Urothelium cell line (cell line): ENCODE results near the gene LAMTOR5.
"Not testable (repeated sequence)": the region's sequence is repeated elsewhere in the genome, so short reads cannot be mapped to it uniquely, and the experiment has no call there.

ENCODE experiments used
- DNase-seq: peaks from one replicate; pipeline ENCODE4 v3.0.0; 2011; ENCODE audit warnings: low spot score, mixed read lengths
- FAIRE-seq: peaks from 2 replicates; lab custom pipeline; 2011; peaks lifted over from hg19 to GRCh38; lab: Jason Lieb, UNC

LAMTOR5 gene

DNA sequence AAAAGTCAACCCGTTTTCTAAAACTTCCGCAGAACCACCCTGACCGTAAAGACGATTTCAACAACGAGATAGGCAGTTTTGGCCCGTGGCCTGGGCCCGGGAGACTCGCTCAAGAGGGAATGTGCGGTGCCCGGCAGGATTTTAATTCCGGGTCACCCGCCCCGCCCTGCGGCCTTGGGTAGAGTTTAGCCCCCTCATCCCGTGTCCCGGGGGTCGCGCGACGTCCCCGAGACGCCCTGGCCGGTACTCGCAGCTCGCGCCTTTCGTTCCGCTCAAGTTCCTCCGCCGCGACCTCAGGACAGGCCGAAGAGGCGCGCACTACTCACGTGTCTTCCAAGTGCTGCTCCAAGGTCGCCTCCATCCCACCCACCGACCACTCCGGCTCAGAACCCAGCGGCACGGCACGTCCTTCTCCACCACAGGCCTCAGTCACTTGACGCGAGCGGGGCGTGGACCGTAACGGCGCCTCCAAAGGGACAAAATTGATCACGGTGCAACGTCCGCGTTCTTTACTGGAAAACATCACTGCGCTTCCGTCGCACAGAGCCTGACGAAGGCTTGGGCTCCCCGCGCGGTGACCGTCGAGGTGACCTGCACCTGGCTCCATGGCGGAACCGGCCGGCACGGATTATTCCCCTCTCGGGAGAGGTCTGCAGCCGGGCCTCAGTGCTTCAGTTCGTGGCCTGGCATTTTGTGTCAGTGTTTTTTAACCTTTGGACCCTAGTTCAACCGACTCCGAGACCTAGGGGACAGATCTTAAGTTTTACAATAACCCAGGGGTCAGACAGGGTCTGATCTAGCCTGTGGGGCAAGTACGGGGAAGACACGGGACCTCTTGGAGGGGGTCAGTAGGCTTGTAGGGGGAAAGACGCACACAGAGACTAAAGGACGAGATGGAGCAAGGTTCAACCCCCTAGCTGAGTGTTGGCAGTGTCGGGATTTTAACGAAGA is at the start of gene LAMTOR5:
Gene LAMTOR5 (minus strand): TSS at position 435 of the 951 bp plus-strand sequence. CDS start 74 bp downstream, at position 361.
- FAIRE-seq (peak; percentile 98), DNase-seq (peak; percentile 94)

DNA sequence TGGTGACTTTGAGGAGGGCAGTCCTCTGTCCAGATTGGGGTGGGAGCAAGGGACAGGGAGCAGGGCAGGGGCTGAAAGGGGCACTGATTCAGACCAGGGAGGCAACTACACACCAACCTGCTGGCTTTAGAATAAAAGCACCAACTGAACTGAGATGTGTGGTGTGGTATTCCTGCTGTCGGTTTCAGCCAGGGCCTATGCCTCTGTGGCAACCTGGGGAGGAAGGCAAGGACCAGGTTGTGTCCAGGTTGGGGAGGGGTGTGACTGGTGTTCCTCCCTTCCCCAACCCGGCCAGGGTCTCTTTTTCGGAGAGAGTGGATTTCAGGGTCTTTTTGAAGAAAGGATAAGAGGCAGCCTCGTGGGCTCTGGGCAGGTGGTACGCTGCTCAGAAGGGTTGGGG is 49.7 kb upstream of the LAMTOR5 start:
- FAIRE-seq (no peak), DNase-seq (no peak)

DNA sequence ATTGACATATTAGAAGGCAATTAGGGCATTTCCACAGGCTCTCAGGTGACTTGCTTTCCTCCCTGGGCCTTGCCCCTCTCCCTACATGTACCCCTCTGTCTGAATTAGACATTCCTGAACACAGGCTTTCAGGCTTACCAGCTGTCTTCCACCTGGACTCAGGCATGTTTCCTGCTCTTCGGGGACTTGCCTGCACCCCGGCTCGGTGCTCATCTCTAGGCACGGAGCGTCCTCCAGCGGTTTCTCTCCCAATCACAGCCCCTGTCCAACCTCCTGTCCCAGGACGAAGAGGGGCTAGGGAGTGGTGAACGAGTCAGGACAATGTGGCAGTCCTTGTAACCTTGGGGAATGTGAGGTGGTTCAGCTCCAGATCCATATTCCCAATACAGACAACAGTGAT is 47.7 kb upstream of the LAMTOR5 start:
- no peak for DNase-seq
- no peak for FAIRE-seq

DNA sequence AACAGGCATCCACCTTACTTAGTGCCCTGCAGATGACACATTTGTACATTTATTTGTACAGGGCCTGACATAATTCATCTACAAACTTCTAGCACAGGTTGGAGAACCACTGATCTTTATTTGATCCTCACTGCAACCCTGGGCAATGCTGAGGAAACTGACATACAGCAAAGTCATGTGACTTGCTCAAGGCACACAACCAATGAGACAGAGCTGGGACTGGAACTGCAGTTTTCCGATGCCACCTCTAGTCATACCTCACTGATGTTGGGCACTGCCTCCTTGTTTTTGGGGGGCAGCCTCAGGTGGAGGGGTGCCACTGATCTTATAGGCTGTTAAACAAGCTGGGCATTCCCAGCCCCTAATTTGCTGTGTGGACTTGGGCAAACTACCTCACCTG is 46.8 kb upstream of the LAMTOR5 start:
- DNase-seq (no peak), FAIRE-seq (no peak)

DNA sequence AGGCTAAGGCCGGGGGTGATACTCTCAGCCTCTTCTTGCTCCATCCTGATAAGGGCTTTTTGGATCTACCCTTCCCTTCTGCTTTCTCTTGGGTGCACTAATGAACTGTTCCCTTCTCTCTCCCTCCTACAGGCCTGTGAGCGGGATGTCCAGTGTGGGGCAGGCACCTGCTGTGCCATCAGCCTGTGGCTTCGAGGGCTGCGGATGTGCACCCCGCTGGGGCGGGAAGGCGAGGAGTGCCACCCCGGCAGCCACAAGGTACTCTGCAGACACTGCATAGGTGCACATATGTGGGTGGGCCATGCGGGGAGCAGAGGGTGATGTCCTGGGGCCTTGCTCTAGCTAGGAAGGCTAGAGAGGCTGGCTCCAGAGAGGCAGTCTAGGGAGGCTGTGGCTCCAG is 46.3 kb upstream of the LAMTOR5 start:
- FAIRE-seq = no peak
- no peak for DNase-seq

DNA sequence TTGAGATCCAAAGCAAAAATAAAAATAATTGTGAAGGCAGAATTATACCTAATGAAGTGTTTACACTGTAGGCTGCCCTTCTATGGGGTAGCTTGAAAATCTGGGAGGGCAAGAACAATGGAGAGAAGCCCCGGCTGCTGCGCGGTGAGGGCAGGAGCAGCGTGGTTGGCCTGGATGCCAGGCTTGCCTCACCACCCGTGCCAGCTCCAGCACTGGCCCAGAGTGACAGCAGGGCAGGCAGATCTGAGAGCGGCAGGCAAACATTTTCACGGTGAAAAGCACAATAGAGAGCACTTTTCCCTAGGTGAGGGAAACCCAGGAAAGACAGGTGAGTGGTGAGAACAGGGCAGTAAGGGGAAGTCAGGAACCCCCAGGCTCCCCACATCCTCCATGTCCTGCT is 44.8 kb upstream of the LAMTOR5 start:
- DNase-seq (no peak), FAIRE-seq (no peak)

DNA sequence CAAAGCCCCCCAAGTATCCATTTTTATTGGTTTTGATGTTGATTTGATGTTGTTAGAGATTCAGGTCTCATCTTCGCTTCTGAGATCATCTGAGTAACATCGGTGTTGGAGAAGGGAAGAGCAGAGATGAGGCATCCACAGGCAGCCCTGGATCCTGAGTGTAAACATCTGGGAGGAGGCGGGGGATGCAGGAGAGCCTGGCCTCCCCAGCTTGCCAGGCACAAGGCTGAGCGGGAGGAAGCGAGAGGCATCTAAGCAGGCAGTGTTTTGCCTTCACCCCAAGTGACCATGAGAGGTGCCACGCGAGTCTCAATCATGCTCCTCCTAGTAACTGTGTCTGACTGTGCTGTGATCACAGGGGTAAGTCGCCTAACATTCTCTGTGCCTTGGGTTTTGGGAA is 43.4 kb upstream of the LAMTOR5 start, which contains the start of gene PROK1:
Gene PROK1 (plus strand): TSS at position 221 of the 400 bp plus-strand sequence. CDS start 68 bp downstream, at position 289.
- FAIRE-seq = peak; percentile 65

DNA sequence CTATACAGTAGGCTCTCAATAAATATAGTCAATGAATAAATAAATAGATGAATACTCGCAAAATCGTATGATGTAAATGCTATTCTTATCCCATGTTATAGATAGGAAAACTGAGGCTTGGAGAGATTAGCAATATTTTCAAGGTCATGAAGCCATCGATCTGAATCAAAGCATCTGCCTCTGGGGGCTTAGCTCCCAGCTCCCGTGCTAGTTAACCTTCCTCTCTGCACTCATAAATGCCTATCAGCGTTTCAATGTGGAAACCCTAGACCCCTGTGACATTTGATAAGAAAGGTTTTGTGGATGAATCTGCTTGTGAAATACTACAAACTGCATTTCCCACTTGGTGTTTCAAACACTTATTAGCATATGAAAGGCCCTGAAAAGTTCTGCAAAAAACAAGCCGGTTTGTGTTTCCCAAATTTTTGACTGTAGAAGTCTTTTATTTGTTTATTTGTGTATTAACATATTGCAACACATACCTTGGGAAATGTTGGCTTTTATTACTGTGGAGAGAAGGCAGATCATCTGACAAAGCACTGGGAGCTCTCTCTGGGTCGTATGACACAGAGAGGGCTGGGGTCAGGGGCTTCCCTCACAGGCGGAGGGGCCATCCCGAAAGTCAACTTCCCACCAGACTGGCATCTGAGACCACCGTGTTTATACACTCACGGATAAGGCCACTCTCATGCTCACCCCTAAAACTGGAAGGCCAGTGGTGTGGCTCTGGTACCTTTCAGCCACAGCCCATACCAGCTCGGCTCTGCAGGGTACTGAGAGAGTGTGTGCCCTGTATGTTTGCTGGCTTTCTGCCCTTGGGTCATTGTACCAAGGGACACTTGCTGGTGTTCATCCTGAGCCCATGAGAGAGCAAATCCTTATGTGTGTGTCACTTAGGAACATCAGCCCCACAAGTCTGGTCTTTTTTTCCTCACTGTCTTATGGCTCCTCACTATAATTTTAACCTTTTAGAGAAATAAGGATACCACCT is 42.5 kb upstream of the LAMTOR5 start:
- DNase-seq (no peak), FAIRE-seq (no peak)

More for the DNA sequence above, 43.4 kb upstream of the LAMTOR5 start, which contains the start of gene PROK1:
- DNase-seq = no peak

DNA sequence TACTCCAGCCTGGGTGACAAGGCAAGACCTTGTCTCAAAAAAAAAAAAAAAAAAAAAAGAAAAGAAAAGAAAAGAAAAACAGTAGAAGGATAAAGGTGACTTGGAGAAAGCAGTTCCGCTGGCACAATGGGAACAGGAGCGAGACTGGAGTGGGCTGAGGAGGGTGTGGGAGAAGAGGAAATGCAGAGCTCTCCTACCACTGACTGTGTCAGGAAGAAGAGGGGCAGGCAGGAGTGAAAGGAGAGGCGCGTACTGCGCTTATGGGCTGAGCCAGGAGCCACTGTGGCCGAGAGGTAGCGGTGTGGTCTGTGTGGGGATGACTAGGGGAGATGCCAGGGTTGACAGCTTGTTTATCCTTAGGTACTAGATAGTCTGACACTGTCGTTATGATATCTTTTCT is 37.1 kb upstream of the LAMTOR5 start:
- FAIRE-seq = no peak

DNA sequence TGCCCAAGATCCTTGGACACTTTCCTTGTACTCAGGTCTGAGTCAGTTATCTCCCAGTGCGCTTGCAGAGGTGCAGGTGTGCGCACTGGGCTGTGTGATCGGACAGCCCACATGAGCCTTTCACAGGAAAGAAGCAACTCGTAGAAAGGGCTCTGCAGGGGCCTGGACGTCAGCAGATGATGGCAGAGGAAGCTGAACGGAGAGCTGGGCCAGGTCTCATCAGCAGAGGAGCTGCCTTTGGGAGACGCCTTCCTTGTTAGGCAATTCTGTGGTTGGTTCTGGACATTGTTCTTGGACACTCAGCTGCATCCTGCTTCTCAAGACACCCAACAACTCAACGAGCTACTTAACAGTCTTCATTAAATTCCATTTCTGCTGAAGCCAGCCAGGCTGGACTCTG is 36.0 kb upstream of the LAMTOR5 start:
- no peak for FAIRE-seq

More for the DNA sequence above, 37.1 kb upstream of the LAMTOR5 start:
- DNase-seq = no peak

DNA sequence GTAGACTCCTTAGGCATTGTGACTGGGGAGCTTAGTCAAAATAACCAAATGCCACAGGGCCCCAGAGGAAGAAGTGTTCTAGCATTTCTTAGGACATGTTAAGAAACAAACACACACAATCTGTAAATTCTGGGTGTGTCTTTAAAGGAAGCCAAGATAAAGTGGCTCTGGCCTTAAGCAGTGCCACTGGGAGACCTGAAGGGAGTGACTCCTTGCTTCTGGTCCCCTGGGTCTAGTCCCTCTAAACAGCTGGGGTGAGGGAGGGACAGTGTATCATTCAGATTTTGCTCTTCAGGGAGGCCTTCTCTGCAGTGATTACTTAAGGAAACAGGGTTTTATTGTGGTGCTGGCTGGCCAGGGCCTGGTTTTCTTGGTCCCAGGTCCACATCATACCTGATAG is 34.4 kb upstream of the LAMTOR5 start:
- DNase-seq (no peak), FAIRE-seq (no peak)

More for the DNA sequence above, 36.0 kb upstream of the LAMTOR5 start:
- DNase-seq = no peak

DNA sequence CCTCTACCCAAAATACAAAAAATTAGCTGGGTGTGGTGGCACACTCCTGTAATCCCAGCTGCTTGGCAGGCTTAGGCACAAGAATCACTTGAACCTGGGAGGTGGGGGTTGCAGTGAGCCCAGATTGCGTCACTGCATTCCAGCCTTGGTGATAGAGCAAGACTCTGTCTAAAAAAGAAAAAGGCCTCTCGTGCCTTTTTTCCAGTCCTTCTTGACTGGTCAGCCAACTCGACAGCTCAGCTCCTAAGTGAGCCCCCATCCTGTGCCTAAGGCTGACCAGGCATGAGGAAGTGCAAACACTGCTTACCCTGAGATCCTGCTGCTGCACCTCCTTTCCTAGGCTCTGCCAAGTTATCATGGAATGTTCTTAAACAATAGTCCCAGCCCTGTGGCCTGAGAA is 33.4 kb upstream of the LAMTOR5 start:
- DNase-seq (no peak), FAIRE-seq (no peak)

DNA sequence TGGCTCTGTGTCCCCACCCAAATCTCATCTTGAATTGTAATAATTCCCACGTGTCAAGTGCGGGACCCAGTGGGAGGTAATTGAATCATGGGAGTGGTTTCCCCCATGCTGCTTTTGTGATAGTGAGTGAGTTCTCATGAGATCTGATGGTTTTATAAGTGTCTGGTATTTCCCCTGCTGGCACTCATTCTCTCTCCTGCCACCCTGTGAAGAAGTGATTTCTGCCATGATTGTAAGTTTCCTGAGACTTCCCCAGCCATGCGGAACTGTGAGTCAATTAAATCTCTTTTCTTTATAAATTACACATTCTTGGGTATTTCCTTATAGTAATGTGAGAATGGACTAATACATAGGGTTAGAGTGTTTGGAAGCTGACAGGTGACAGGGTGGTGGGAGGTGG is 32.4 kb upstream of the LAMTOR5 start:
- FAIRE-seq = not testable (repeated sequence)

DNA sequence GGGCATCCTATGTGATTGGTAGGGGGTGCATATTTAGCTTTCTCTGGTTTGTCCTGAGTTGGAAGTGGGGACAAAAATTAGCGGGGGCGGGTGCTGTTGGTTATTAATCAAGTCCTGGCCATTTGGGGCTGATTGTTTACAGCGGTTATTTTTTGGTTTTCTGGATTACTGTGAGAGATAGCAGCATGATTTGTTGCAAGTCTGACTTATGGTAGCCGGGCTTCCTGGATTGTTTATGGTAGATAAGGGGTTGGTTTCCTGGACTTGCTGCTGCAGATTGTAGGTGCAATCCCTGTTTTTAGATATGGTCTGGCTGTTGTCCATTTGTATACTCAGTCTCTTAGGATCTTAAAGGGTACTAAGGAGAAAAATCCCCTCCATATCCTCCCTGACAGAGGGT is 31.4 kb upstream of the LAMTOR5 start:
- FAIRE-seq (no peak), DNase-seq (no peak)

More for the DNA sequence above, 32.4 kb upstream of the LAMTOR5 start:
- DNase-seq = not testable (repeated sequence)

DNA sequence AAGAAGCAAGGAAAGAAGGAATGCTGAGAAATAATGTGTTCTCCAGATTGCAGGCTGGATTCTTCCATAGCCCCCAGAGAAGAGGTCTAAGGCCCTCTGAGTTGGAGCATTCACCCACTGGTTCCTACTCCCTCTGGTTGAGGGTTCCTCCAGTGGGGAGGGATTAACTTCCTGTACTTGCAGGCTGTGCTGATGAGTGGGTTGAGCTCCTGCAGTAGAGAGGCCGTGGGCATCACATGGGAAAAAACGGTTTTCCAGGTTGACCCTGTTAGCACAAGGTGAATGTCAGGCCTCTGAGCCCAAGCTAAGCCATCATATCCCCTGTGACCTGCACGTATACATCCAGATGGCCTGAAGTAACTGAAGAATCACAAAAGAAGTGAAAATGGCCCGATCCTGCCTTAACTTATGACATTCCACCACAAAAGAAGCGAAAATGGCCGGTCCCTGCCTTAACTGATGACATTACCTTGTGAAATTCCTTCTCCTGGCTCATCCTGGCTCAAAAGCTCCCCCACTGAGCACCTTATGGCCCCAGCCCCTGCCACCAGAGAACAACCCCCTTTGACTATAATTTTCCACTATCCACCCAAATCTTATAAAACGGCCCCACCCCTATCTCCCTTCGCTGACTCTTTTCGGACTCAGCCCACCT is 30.3 kb upstream of the LAMTOR5 start:
- not testable (repeated sequence) for DNase-seq, FAIRE-seq

DNA sequence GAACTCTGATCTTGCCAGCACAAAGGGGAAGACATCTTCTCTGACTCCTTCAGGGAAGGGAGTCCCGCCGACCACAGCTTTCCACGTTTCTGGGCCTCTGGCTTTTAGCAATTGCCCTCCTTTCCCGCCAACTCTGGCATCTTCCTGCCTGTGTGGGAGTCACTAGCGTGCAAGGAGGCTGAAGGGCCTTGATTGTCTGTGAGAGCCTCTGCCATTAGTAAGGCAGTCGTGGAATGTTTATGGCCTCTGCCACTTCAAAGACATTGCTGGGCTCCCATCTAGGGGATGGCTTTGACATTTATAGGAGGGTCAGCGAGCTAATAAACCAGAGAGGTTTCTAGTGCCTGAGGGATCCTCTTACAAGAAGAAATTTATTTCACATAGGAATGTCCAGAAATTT is 29.1 kb upstream of the LAMTOR5 start:
- FAIRE-seq = no peak

DNA sequence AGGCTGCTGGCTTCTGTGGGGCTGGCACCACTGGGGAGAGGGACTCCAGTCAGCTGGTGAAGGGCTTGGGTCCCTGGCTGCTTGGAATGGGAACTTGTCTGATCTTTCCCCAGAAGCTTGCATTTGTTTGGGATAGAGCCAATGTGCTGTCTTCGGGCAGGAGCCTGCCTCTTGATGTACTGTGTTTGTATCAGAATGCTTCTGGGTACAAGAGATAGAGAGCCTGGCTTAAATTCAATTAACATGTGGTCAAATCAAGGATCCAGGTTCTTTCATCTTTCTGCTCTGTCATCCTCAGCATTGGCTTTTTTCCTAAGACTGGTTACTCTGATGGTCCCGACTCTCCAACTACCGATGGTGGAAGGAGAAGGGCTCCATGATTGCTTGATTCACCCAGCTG is 27.5 kb upstream of the LAMTOR5 start:
- DNase-seq (no peak), FAIRE-seq (no peak)

More for the DNA sequence above, 29.1 kb upstream of the LAMTOR5 start:
- no peak for DNase-seq

DNA sequence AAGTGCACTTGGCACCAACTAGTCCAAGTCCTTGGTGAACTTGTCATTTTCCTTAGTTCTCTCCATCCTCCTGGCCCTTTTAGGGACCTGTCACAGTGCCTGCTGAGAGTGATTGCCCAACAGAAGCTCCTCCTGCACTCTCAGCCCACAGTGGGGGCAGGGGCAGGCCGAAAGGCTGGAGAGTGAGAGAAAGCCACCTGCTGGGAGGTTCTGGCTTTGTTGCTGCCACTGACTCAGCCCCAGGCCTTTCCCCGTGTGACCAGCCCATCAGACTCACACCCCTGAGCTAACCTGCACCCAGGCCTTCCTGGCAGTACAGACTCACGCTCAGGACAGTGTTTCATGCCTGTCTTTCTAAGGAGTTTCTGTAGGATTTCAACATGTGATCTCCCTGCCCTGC is 26.3 kb upstream of the LAMTOR5 start:
- no peak for FAIRE-seq
- DNase-seq = peak; percentile 66

DNA sequence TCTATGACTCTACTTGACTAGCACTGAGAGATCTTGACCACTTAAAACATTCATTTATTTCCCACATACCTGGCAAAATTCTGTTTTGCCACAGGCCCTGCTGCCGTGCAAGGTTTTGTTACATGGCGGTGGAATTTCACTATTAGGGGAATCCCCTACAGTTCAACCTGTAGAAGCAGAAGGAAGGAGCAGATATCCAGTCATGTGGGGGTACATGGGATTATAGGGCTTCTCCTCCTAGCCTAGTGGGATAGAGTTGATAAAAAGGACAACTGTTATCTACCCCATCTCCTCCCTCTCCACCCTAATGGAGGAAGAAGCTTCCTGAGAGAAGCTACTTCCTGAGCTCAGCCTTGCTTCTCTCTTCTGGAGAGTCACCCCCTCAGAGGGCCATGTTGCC is 25.7 kb upstream of the LAMTOR5 start:
- FAIRE-seq = no peak
- no peak for DNase-seq

DNA sequence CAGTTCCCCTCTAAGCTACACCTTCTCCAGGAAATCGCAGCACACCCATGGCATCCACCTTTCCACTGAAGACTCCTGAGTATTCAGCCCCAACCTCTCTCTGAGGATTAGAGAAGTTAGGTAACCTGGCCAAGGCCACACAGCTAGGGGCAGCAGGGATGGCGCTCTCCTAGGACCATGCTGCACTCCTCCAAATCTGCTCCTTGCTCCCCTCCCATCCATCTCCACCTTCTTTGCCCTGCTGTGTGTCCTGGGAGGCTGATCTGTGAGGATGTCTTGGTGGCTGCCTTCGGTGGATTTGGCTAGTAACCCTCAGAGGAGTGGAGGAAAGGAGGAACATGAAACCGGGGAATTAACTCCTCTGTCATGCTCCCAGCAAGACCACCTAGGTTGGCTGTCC is 23.4 kb upstream of the LAMTOR5 start:
- FAIRE-seq = no peak
- no peak for DNase-seq
